ENCODE data around the gene LBP. TPM values are rescaled to one million over a fixed set of nuclear protein-coding genes. Genes with fewer than 3 reads are reported as not detected.
A peak's percentile ranks its signal among the peaks of the same experiment; 100 is the strongest.

LBP gene
- total and polyA plus RNA-seq, 2 of the 13 experiments (the other 11 are each of a cell fraction or from before 2014, with no cell fraction given): 0.07 to 0.20 TPM

- TF ChIP-seq, protein P1, sequence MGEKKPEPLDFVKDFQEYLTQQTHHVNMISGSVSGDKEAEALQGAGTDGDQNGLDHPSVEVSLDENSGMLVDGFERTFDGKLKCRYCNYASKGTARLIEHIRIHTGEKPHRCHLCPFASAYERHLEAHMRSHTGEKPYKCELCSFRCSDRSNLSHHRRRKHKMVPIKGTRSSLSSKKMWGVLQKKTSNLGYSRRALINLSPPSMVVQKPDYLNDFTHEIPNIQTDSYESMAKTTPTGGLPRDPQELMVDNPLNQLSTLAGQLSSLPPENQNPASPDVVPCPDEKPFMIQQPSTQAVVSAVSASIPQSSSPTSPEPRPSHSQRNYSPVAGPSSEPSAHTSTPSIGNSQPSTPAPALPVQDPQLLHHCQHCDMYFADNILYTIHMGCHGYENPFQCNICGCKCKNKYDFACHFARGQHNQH (CRISPR knock-in tag; IDR thresholded peaks at IDR 0.05): no peak
- TF ChIP-seq ATRX (CRISPR knock-in tag; IDR thresholded peaks at IDR 0.05; ENCODE audit: borderline replicate concordance): no peak
- no peak for TF ChIP-seq ZNF44 (CRISPR knock-in tag; IDR thresholded peaks at IDR 0.05)
- TF ChIP-seq, protein P2, sequence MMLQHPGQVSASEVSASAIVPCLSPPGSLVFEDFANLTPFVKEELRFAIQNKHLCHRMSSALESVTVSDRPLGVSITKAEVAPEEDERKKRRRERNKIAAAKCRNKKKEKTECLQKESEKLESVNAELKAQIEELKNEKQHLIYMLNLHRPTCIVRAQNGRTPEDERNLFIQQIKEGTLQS (CRISPR knock-in tag; IDR thresholded peaks at IDR 0.05): no peak
- no peak for TF ChIP-seq ZNF33B (CRISPR knock-in tag; IDR thresholded peaks at IDR 0.05)
- TF ChIP-seq ONECUT2 (CRISPR knock-in tag; IDR thresholded peaks at IDR 0.05): no peak
- peak; percentile 52; the same call in 1 of the 2 replicates for TF ChIP-seq MIER2 (CRISPR knock-in tag; IDR thresholded peaks at IDR 0.05)
- no peak for TF ChIP-seq NCOR1 (IDR thresholded peaks at IDR 0.05; ENCODE audit: borderline replicate concordance, low read length)
- TF ChIP-seq ZNF792 (CRISPR knock-in tag; IDR thresholded peaks at IDR 0.05): no peak
- TF ChIP-seq TEAD3 (CRISPR knock-in tag; optimal IDR thresholded peaks at IDR 0.05; ENCODE audit: borderline replicate concordance): peak; percentile 42
- no peak for TF ChIP-seq CENPX (CRISPR knock-in tag; IDR thresholded peaks at IDR 0.05)
- TF ChIP-seq MAFF (IDR thresholded peaks at IDR 0.05; ENCODE audit: low read depth, low read length): no peak
- no peak for TF ChIP-seq SRF (IDR thresholded peaks at IDR 0.05; ENCODE audit: low read depth, low read length)
- TF ChIP-seq NFYB (CRISPR knock-in tag; IDR thresholded peaks at IDR 0.05): no peak
- TF ChIP-seq SP4 (CRISPR knock-in tag; IDR thresholded peaks at IDR 0.05): peak; percentile 30; the same call in 1 of the 2 replicates
- TF ChIP-seq ARID2 (CRISPR knock-in tag; IDR thresholded peaks at IDR 0.05; ENCODE audit: borderline replicate concordance): no peak
- TF ChIP-seq ZNF256 (CRISPR knock-in tag; conservative IDR thresholded peaks at IDR 0.05): no peak
- TF ChIP-seq, protein P3, sequence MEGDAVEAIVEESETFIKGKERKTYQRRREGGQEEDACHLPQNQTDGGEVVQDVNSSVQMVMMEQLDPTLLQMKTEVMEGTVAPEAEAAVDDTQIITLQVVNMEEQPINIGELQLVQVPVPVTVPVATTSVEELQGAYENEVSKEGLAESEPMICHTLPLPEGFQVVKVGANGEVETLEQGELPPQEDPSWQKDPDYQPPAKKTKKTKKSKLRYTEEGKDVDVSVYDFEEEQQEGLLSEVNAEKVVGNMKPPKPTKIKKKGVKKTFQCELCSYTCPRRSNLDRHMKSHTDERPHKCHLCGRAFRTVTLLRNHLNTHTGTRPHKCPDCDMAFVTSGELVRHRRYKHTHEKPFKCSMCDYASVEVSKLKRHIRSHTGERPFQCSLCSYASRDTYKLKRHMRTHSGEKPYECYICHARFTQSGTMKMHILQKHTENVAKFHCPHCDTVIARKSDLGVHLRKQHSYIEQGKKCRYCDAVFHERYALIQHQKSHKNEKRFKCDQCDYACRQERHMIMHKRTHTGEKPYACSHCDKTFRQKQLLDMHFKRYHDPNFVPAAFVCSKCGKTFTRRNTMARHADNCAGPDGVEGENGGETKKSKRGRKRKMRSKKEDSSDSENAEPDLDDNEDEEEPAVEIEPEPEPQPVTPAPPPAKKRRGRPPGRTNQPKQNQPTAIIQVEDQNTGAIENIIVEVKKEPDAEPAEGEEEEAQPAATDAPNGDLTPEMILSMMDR (CRISPR knock-in tag; IDR thresholded peaks at IDR 0.05): peak; percentile 92
- no peak for TF ChIP-seq IKZF4 (CRISPR knock-in tag; IDR thresholded peaks at IDR 0.05; ENCODE audit: borderline replicate concordance, low read depth, not compliant biosample characterization)
- no peak for TF ChIP-seq KAT7 (CRISPR knock-in tag; IDR thresholded peaks at IDR 0.05; ENCODE audit: borderline replicate concordance)
- 0 out of 2 replicates have a peak, but pooled peaks have one; percentile 10 for TF ChIP-seq ADNP (CRISPR knock-in tag; IDR thresholded peaks at IDR 0.05)
- TF ChIP-seq NCOA5 (CRISPR knock-in tag; IDR thresholded peaks at IDR 0.05): no peak
- TF ChIP-seq POGZ (CRISPR knock-in tag; IDR thresholded peaks at IDR 0.05): 0 out of 2 replicates have a peak, but pooled peaks have one; percentile 27
- TF ChIP-seq TRIM24 (CRISPR knock-in tag; IDR thresholded peaks at IDR 0.05): no peak
- TF ChIP-seq EHMT2 (IDR thresholded peaks at IDR 0.05; ENCODE audit: borderline replicate concordance, low read depth, low read length): no peak
- no peak for TF ChIP-seq TBL1XR1 (IDR thresholded peaks at IDR 0.05; ENCODE audit: borderline replicate concordance, low read length, partially characterized antibody)
- TF ChIP-seq RBM22 (optimal IDR thresholded peaks at IDR 0.05; ENCODE audit: low read length): no peak
- TF ChIP-seq ZNF354B (CRISPR knock-in tag; IDR thresholded peaks at IDR 0.05): no peak
- peak; percentile 93 for TF ChIP-seq CBX5 (CRISPR knock-in tag; IDR thresholded peaks at IDR 0.05; ENCODE audit: borderline replicate concordance)
- 0 out of 2 replicates have a peak, but pooled peaks have one; percentile 10 for TF ChIP-seq ZNF629 (CRISPR knock-in tag; conservative IDR thresholded peaks at IDR 0.05)
- TF ChIP-seq ZMYM2 (CRISPR knock-in tag; IDR thresholded peaks at IDR 0.05): peak; percentile 74; the same call in 1 of the 2 replicates
Observed at GRCh38 chr20:38337561-38338140, 8.6 kb upstream of the LBP start (continued).
